ENCODE measurements around the gene TAMALIN. TPM values are rescaled to one million over a fixed set of nuclear protein-coding genes. Genes with fewer than 3 reads are reported as not detected.
A peak's percentile ranks its signal among the peaks of the same experiment; 100 is the strongest.

The TAMALIN gene
- total RNA-seq, 1 donor from 2014 or later, result 23.2 TPM

DNA sequence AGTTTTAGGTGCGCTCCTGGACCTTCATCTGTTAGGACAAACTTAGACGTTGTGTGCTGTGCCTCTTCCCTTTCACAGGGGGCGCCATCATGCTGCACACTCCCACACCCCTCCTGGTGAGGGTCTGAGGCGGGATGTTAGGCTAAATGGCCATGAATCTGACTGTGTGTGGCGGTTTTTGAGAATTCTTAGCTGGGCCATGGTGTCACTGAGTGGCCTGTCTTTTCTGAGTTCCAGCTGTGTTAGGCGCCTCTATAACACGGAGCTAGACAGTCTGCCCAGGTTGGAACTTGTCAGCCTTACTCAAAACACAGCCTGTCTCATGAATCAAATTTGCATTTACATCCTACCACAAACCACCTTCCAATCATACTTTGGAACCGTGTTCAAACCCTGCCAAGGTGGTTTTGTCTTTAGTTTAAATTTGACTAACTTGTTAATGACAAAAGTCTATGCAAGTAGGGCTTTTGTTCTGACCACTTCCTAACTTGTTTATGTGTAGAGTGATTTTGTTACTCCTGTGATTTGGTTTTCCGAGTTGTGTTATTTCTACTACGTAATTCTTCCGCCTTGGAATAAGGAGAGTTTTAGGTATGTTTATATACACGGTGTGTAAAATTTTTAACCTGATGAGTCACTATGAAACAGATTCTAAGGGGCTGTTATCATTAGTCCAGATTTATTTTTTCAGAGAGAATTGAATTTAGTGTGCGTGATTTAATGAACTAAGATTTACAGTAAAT lies 35.7 kb upstream of the TAMALIN start:
- peak; percentile 31 for DNase-seq (ENCODE audit: low read depth, low spot score)
- no peak overlapping the region for H3K27ac Mint-ChIP-seq (ENCODE audit: unreplicated experiment)

DNA sequence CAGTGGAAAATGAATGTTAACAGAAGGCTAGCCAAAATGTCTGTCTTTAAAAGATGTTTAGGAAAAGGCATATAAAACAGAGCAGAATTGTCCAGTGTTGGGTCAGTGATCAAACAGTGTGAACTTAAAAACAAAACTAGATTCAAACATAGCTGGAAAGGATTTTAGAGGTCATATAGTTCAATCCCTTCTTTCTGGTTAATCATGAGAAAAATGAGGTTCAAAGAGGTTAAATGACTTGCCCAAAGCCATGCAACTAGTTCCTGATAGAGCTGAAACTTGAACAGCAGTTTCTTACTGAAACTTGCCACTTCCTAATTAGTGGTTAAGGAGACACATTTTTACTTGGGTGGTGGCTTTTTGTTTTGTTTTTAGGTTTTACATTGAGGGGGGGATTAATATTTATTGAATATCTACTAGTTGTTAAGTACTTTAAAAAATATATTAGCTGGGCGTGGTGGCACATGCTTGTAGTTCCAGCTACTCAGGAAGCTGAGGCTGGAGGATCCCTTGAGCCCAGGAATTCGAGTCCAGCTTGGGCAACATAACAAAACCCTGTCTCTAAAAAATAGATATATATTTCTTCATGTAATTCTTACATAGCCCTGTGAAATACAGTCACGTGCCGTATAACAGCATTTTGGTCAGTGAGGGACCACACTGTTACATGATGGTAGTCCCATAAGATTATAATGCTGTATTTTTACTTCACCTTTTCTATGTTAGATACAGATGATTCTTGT lies 34.9 kb upstream of the TAMALIN start:
- Mint-ChIP-seq H3K36me3 (ENCODE audit: low read depth) (peaks cover 9% of the 10 kb centered on the region), H3K27me3 (ENCODE audit: low read depth) (no peaks in the 10 kb centered on the region), H3K27ac (ENCODE audit: unreplicated experiment) (no peak overlapping the region), H3K4me1 (peaks cover 46% of the 10 kb centered on the region), H3K4me3 (no peak overlapping the region), H3K9me3 (no peaks in the 10 kb centered on the region)
- no peak for DNase-seq (ENCODE audit: low read depth, low spot score)
- TF ChIP-seq, protein P1, sequence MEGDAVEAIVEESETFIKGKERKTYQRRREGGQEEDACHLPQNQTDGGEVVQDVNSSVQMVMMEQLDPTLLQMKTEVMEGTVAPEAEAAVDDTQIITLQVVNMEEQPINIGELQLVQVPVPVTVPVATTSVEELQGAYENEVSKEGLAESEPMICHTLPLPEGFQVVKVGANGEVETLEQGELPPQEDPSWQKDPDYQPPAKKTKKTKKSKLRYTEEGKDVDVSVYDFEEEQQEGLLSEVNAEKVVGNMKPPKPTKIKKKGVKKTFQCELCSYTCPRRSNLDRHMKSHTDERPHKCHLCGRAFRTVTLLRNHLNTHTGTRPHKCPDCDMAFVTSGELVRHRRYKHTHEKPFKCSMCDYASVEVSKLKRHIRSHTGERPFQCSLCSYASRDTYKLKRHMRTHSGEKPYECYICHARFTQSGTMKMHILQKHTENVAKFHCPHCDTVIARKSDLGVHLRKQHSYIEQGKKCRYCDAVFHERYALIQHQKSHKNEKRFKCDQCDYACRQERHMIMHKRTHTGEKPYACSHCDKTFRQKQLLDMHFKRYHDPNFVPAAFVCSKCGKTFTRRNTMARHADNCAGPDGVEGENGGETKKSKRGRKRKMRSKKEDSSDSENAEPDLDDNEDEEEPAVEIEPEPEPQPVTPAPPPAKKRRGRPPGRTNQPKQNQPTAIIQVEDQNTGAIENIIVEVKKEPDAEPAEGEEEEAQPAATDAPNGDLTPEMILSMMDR (conservative IDR thresholded peaks at IDR 0.05), result no peak

More for the DNA sequence above, 35.7 kb upstream of the TAMALIN start:
- Mint-ChIP-seq H3K4me3 (no peak overlapping the region), H3K27me3 (ENCODE audit: low read depth) (no peaks in the 10 kb centered on the region), H3K9me3 (no peaks in the 10 kb centered on the region), H3K4me1 (peaks cover 46% of the 10 kb centered on the region), H3K36me3 (ENCODE audit: low read depth) (peaks cover 6% of the 10 kb centered on the region)
- TF ChIP-seq, protein P1 (conservative IDR thresholded peaks at IDR 0.05), result peak; percentile 65

DNA sequence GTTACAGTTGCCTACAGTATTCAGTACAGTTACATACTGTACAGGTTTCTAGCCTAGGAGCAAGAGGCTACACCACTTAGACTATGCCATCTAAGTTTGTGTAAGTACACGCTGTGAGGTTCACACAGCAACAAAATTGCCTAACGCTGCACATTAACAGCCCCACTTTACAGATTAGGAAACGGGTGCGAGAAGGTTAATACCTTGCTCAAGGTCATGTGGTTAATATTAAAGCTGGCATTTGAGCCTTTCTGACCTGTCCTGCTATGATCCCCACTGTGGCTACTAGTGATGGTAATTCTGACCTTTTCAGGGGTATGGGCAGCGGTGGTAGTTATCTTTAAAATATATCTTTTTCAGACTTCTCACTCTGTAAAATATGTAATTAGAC lies 34.3 kb upstream of the TAMALIN start:
- TF ChIP-seq, protein P1 (conservative IDR thresholded peaks at IDR 0.05), result no peak
- Mint-ChIP-seq H3K27me3 (ENCODE audit: low read depth) (no peaks in the 10 kb centered on the region), H3K9me3 (no peaks in the 10 kb centered on the region), H3K36me3 (ENCODE audit: low read depth) (peaks cover 9% of the 10 kb centered on the region), H3K4me1 (peaks cover 46% of the 10 kb centered on the region), H3K4me3 (no peak overlapping the region), H3K27ac (ENCODE audit: unreplicated experiment) (no peak overlapping the region)
- no peak for DNase-seq (ENCODE audit: low read depth, low spot score)

DNA sequence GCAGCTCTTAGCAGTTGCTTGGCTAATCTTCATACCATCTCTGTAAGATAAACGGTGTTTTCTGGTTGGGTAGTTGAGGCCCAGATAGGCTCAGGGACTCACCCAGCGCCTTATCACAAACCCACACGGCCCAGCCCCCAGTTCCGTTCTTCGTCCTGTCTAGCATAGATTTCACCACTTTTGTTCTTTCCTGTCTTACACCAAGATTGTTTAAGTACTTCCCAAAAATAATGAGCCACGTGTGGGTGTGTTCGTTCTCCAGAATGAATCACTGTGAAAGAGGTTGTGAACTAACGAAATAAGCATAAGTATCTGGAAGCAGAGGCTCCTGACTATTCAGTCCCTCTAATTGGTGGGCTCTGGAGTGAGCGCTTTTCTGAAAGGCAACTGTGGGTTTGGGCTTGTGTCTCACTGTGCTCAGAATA lies 33.9 kb upstream of the TAMALIN start:
- H3K27ac Mint-ChIP-seq (ENCODE audit: unreplicated experiment), result no peak overlapping the region
- no peaks in the 10 kb centered on the region for H3K9me3 Mint-ChIP-seq
- TF ChIP-seq, protein P1 (conservative IDR thresholded peaks at IDR 0.05), result no peak
- no peak for DNase-seq (ENCODE audit: low read depth, low spot score)
- peaks cover 46% of the 10 kb centered on the region for H3K4me1 Mint-ChIP-seq
- no peaks in the 10 kb centered on the region for H3K27me3 Mint-ChIP-seq (ENCODE audit: low read depth)
- no peak overlapping the region for H3K4me3 Mint-ChIP-seq
- H3K36me3 Mint-ChIP-seq (ENCODE audit: low read depth), result peaks cover 9% of the 10 kb centered on the region

DNA sequence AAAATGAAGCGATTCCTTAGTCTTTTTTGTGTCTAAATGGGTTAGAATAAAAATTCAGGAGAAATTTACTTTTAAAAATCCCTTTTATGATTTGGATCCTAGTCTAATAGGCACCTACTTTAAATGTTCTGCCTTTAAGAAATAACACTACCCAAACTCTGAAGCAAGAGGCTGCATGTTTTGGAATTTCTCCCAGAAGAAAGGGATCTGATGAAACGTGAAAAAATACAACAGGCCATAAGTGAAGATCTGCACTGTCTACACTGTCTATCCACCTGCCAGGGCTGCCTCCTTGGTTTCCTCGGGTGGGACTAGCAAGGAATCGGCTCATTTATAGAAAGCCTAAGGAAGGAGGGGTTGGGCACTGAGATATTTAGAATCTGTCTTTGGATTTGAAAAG lies 33.2 kb upstream of the TAMALIN start:
- Mint-ChIP-seq H3K4me3 (no peak overlapping the region), H3K27me3 (ENCODE audit: low read depth) (no peaks in the 10 kb centered on the region), H3K4me1 (peaks cover 46% of the 10 kb centered on the region), H3K9me3 (no peaks in the 10 kb centered on the region), H3K36me3 (ENCODE audit: low read depth) (peaks cover 9% of the 10 kb centered on the region), H3K27ac (ENCODE audit: unreplicated experiment) (no peak overlapping the region)
- TF ChIP-seq, protein P1 (conservative IDR thresholded peaks at IDR 0.05), result no peak
- no peak for DNase-seq (ENCODE audit: low read depth, low spot score)
